Fibroblast of lung (primary cell): ENCODE results near the gene FAM167B. TPM values are rescaled to one million over a fixed set of nuclear protein-coding genes. Genes with fewer than 3 reads are reported as not detected.
A peak's percentile ranks its signal among the peaks of the same experiment; 100 is the strongest.

Experiments used
- DNase-seq, 2 donors: peaks; one replicate each; pipeline versions ENCODE4 v3.0.0 to v3.0.0-alpha.2; 2010; ENCODE audit warnings: low read depth in 2 of 2
- H2AFZ ChIP-seq: 2 replicates; pipeline ENCODE4 v1.5.1; 2012; ENCODE audit warnings: low read length, control low read depth, inconsistent platforms
- H3K27ac ChIP-seq: 2 replicates; pipeline ENCODE4 v1.5.1; 2011; ENCODE audit warnings: low read length, control low read depth; ENCODE audit not compliant: insufficient read depth
- H3K27me3 ChIP-seq: 2 replicates; pipeline ENCODE4 v1.5.1; 2011; ENCODE audit warnings: mild to moderate bottlenecking, low read length; ENCODE audit not compliant: control insufficient read depth, insufficient read depth
- H3K36me3 ChIP-seq: 2 replicates; pipeline ENCODE4 v1.5.1; 2011; ENCODE audit warnings: low read length; ENCODE audit not compliant: control insufficient read depth, insufficient read depth
- H3K4me1 ChIP-seq: 2 replicates; pipeline ENCODE4 v1.5.1; 2011; ENCODE audit warnings: low read length; ENCODE audit not compliant: control insufficient read depth, insufficient read depth; ENCODE audit errors: extremely low read depth
- H3K4me2 ChIP-seq: 2 replicates; pipeline ENCODE4 v1.5.1; 2011; ENCODE audit warnings: low read length, control low read depth; ENCODE audit not compliant: insufficient read depth; ENCODE audit errors: extremely low read depth
- H3K4me3 ChIP-seq, 4 experiments: fragments of 200-600 bp in 1 of 4; sonication (generic) in 1 of 4; replicated peaks in 1 of 4; 2 replicates each; pipeline ENCODE4 v1.5.1; 2011 to 2016; ENCODE audit warnings: low read length in 4 of 4, low read depth in 3 of 4, mild to moderate bottlenecking in 3 of 4, control low read depth in 2 of 4, inconsistent platforms in 1 of 4, mixed read lengths in 1 of 4; ENCODE audit not compliant: insufficient read depth in 1 of 4; ENCODE audit errors: control extremely low read depth in 1 of 4
- H3K79me2 ChIP-seq: 2 replicates; pipeline ENCODE4 v1.5.1; 2012; ENCODE audit warnings: mild to moderate bottlenecking, low read length, inconsistent platforms; ENCODE audit not compliant: control insufficient read depth, insufficient read depth
- H3K9ac ChIP-seq: 2 replicates; pipeline ENCODE4 v1.5.1; 2011; ENCODE audit warnings: mild to moderate bottlenecking, low read length, control low read depth; ENCODE audit not compliant: insufficient read depth
- H3K9me3 ChIP-seq: 2 replicates; pipeline ENCODE4 v1.5.1; 2012; ENCODE audit warnings: low read depth, low read length; ENCODE audit not compliant: control insufficient read depth, insufficient read depth
- H4K20me1 ChIP-seq: 2 replicates; pipeline ENCODE4 v1.5.1; 2011; ENCODE audit warnings: low read length; ENCODE audit not compliant: control insufficient read depth, insufficient read depth; ENCODE audit errors: extremely low read depth
- CTCF ChIP-seq, 2 donors: IDR thresholded peaks in 1 of 2; conservative IDR thresholded peaks in 1 of 2; 1 replicate in 1 of 2; 2 replicates in 1 of 2; pipeline ENCODE4 v1.5.1; 2011 to 2012; ENCODE audit warnings: low read length in 2 of 2, control low read depth in 1 of 2, inconsistent platforms in 1 of 2, low read depth in 1 of 2, mild to moderate bottlenecking in 1 of 2
- EZH2 ChIP-seq: IDR thresholded peaks from 2 replicates; pipeline ENCODE4 v1.5.1; 2012; ENCODE audit warnings: low read length, control low read depth, mild to moderate bottlenecking; ENCODE audit errors: missing control alignments
- polyA plus RNA-seq, 2 donors: library from polyadenylated mRNA; depleted of rRNA in 1 of 2; stranded (reverse) in 1 of 2; unstranded in 1 of 2; fragments of >200 nt; gene quantifications; 2 replicates each; pipeline ENCODE4 v1.2.1, GENCODE V29; 2011 to 2012; ENCODE audit warnings: missing spikeins in 1 of 2
- total RNA-seq: library from RNA; depleted of rRNA; stranded (reverse); fragments of >200 nt; gene quantifications from 2 replicates; pipeline ENCODE4 v1.2.1, GENCODE V29; 2014

FAM167B gene
- total and polyA plus RNA-seq, 2 donors (not counting 1 experiment from before 2014, with no cell fraction given): 1.3 to 2.1 TPM

- Histone ChIP-seq H3K4me3 (no peak overlapping the region), H3K79me2 (no peaks in the 10 kb centered on the region), H3K27me3 (no peaks in the 10 kb centered on the region), H3K4me1 (peaks cover 3% of the 10 kb centered on the region), H2AFZ (no peak overlapping the region), H3K36me3 (no peaks in the 10 kb centered on the region), H3K9me3 (no peaks in the 10 kb centered on the region), H3K27ac (no peak overlapping the region), H4K20me1 (no peaks in the 10 kb centered on the region), H3K4me2 (no peak overlapping the region), H3K9ac (no peak overlapping the region)
- TF ChIP-seq CTCF (conservative IDR thresholded peaks at IDR 0.05 in 1 of 2, IDR thresholded peaks at IDR 0.05 in 1 of 2; ENCODE audit: low read depth in 1 of 2, low read length in 2 of 2) (no peak), EZH2 (no peak)
- no peak for DNase-seq
These were observed 38.6 kb upstream of the FAM167B start for GRCh38 chr1:32208469-32208868.

- H3K4me1 ChIP-seq: peaks cover 3% of the 10 kb centered on the region
- no peak within 1 kb of the TSS for H2AFZ ChIP-seq
- no peaks in the 10 kb centered on the region for H3K9me3 ChIP-seq
- no peaks in the 10 kb centered on the region for H3K79me2 ChIP-seq
- no peaks in the 10 kb centered on the region for H3K27me3 ChIP-seq
- H3K4me3 ChIP-seq: no peak within 1 kb of the TSS
- DNase-seq: peak; percentile 31 to 55
- no peaks in the 10 kb centered on the region for H3K36me3 ChIP-seq
- no peak for TF ChIP-seq CTCF (conservative IDR thresholded peaks at IDR 0.05 in 1 of 2, IDR thresholded peaks at IDR 0.05 in 1 of 2; ENCODE audit: low read depth in 1 of 2, low read length in 2 of 2)
- TF ChIP-seq EZH2: no peak
- no peak within 1 kb of the TSS for H3K27ac ChIP-seq
- H4K20me1 ChIP-seq: no peaks in the 10 kb centered on the region
- H3K9ac ChIP-seq: no peak within 1 kb of the TSS
- H3K4me2 ChIP-seq: no peak within 1 kb of the TSS
These were observed 38.1 kb upstream of the FAM167B start, which contains the start of gene DCDC2B for GRCh38 chr1:32208891-32209328. Gene DCDC2B, plus strand, starts transcription at chr1:32209089. Its CDS starts 5 bp downstream, at chr1:32209094.

GRCh38 chr1:32215629-32216480 lies 31.2 kb upstream of the FAM167B start:
- Histone ChIP-seq H3K4me2 (no peak overlapping the region), H3K36me3 (peaks cover 16% of the 10 kb centered on the region), H2AFZ (no peak overlapping the region), H3K27ac (no peak overlapping the region), H3K27me3 (no peaks in the 10 kb centered on the region), H3K4me1 (peaks cover 7% of the 10 kb centered on the region), H3K79me2 (peaks cover 3% of the 10 kb centered on the region), H3K9ac (no peak overlapping the region), H4K20me1 (no peaks in the 10 kb centered on the region), H3K4me3 (no peak overlapping the region), H3K9me3 (no peaks in the 10 kb centered on the region)
- peak; percentile 75 to 84 for TF ChIP-seq CTCF (conservative IDR thresholded peaks at IDR 0.05 in 1 of 2, IDR thresholded peaks at IDR 0.05 in 1 of 2; ENCODE audit: low read depth in 1 of 2, low read length in 2 of 2)
- no peak for TF ChIP-seq EZH2
- DNase-seq: peak; percentile 47 to 65
